T-cell (primary cell): Measurements from ENCODE around the gene GPR42. TPM values are rescaled to one million over a fixed set of nuclear protein-coding genes. Genes with fewer than 3 reads are reported as not detected.

Experiments
- ATAC-seq, 4 experiments: fragments of 200-7000 bp in 3 of 4; fragments of 150-1000 bp in 1 of 4; cut with Tn5 transposase; replicated peaks in 1 of 4; 1 replicate in 3 of 4; 2 replicates in 1 of 4; pipeline ENCODE4 v1.10.0; 2021; ENCODE audit warnings: moderate library complexity in 3 of 4, mild to moderate bottlenecking in 2 of 4, moderate number of reproducible peaks in 1 of 4
- CTCF ChIA-PET, 2 donors: fragments of 300-600 bp; sonication (Branson Sonifier 250); formaldehyde crosslinking; loops; one replicate each; lab custom pipeline; 2022; ENCODE audit warnings: antibody characterized with exemption in 2 of 2; lab: Charles Lee
- POLR2A ChIA-PET, 2 donors: fragments of 300-600 bp; sonication (Branson Sonifier 250); formaldehyde crosslinking; loops; one replicate each; lab custom pipeline; 2022; ENCODE audit warnings: antibody characterized with exemption in 2 of 2; lab: Charles Lee
- DNase-seq, 35 experiments: peaks; one replicate each; pipeline versions ENCODE4 v3.0.0 to v3.0.0-alpha.2; 2013 to 2023
- H3K27ac ChIP-seq: one replicate; pipeline ENCODE4 v1.5.1; 2013; ENCODE audit warnings: low read length
- H3K27me3 ChIP-seq, 2 experiments: replicated peaks in 1 of 2; 1 replicate in 1 of 2; 2 replicates in 1 of 2; pipeline versions ENCODE4 v1.6.1 to v1.7.0; 2013; ENCODE audit warnings: low read length in 1 of 2, mixed read lengths in 1 of 2; ENCODE audit not compliant: control insufficient read depth in 2 of 2, insufficient read depth in 2 of 2; ENCODE audit errors: extremely low read depth in 1 of 2
- H3K36me3 ChIP-seq, 2 donors: 1 replicate in 1 of 2; 2 replicates in 1 of 2; pipeline versions ENCODE4 v1.6.1 to v1.7.0; 2013; ENCODE audit warnings: low read length in 1 of 2; ENCODE audit not compliant: control insufficient read depth in 2 of 2, insufficient read depth in 1 of 2; ENCODE audit errors: extremely low read depth in 1 of 2
- H3K4me1 ChIP-seq, 2 experiments: 1 replicate in 1 of 2; 2 replicates in 1 of 2; pipeline versions ENCODE4 v1.6.1 to v1.7.0; 2013; ENCODE audit warnings: low read length in 2 of 2, mixed read lengths in 1 of 2; ENCODE audit not compliant: insufficient read depth in 2 of 2, control insufficient read depth in 1 of 2; ENCODE audit errors: extremely low read depth in 1 of 2
- H3K4me3 ChIP-seq, 2 donors: 1 replicate in 1 of 2; 2 replicates in 1 of 2; pipeline versions ENCODE4 v1.5.1 to v1.7.0; 2013; ENCODE audit warnings: mild to moderate bottlenecking in 2 of 2, low read length in 1 of 2, moderate library complexity in 1 of 2; ENCODE audit not compliant: control insufficient read depth in 1 of 2; ENCODE audit errors: extremely low read depth in 1 of 2
- H3K9me3 ChIP-seq: 2 replicates; pipeline ENCODE4 v1.7.0; 2013
- H3K27ac Mint-ChIP-seq, 2 donors: one replicate each; pipeline ENCODE4 v1.8.0; 2020 to 2021; ENCODE audit warnings: mild to moderate bottlenecking in 2 of 2, mixed read lengths in 2 of 2
- H3K27me3 Mint-ChIP-seq, 2 donors: one replicate each; pipeline ENCODE4 v1.8.0; 2021 to 2022; ENCODE audit warnings: mixed read lengths in 2 of 2
- H3K36me3 Mint-ChIP-seq: one replicate; pipeline ENCODE4 v1.8.0; 2021; ENCODE audit warnings: mixed read lengths
- H3K4me1 Mint-ChIP-seq, 3 donors: one replicate each; pipeline ENCODE4 v1.8.0; 2020 to 2022; ENCODE audit warnings: mixed read lengths in 3 of 3, mild to moderate bottlenecking in 1 of 3
- H3K4me3 Mint-ChIP-seq, 3 donors: one replicate each; pipeline ENCODE4 v1.8.0; 2020 to 2022; ENCODE audit warnings: mild to moderate bottlenecking in 3 of 3, mixed read lengths in 3 of 3, moderate library complexity in 3 of 3
- H3K9me3 Mint-ChIP-seq, 3 donors: one replicate each; pipeline ENCODE4 v1.8.0; 2020 to 2022; ENCODE audit warnings: mixed read lengths in 3 of 3
- WGBS: methylation state at CpG from one replicate; pipeline ENCODE4 v1.1.5; 2013; ENCODE audit warnings: missing lambda C conversion rate; ENCODE audit not compliant: insufficient coverage; 5-methylcytosine and 5-hydroxymethylcytosine counted together
- total RNA-seq, 35 experiments: library from RNA in 6 of 35; stranded (reverse) in 6 of 35; fragments of 120-200 nt in 1 of 35; gene quantifications; one replicate each; pipeline versions ENCODE4 v1.2.1 to v1.2.4 and lab custom pipeline; 2013 to 2026

GPR42 gene
- total RNA-seq, 5 donors from 2014 or later (not counting 1 experiment from before 2014, with no cell fraction given): not detected

GRCh38 chr19:35392742-35393715 lies 22.2 kb downstream of the GPR42 start:
- Histone ChIP-seq H3K36me3 (no peaks in the 10 kb centered on the region), H3K4me1 (no peaks in the 10 kb centered on the region), H3K9me3 (no peaks in the 10 kb centered on the region), H3K27me3 (peaks cover 0 to 5% of the 10 kb centered on the region in 2 experiments), H3K4me3 (no peak overlapping the region), H3K27ac (no peak overlapping the region)
- WGBS: 53% methylated on average over 5 of the region's 5 CpGs
- no peaks in the 10 kb centered on the region for H3K27me3 Mint-ChIP-seq
- DNase-seq: no peak
- CTCF ChIA-PET: no interaction called here
- H3K36me3 Mint-ChIP-seq: no peaks in the 10 kb centered on the region
- no peaks in the 10 kb centered on the region for H3K4me1 Mint-ChIP-seq
- H3K9me3 Mint-ChIP-seq: no peaks in the 10 kb centered on the region
- POLR2A ChIA-PET: no interaction called here
- no peak overlapping the region for H3K4me3 Mint-ChIP-seq
- no peak for ATAC-seq
- no peak overlapping the region for H3K27ac Mint-ChIP-seq

GRCh38 chr19:35395382-35396199 lies 24.7 kb downstream of the GPR42 start:
- CTCF ChIA-PET: no interaction called here
- H3K27me3 ChIP-seq: peaks cover 0 to 8% of the 10 kb centered on the region in 2 experiments
- H3K27ac Mint-ChIP-seq: no peak overlapping the region
- DNase-seq (no peak), ATAC-seq (no peak)
- no peaks in the 10 kb centered on the region for H3K36me3 ChIP-seq
- H3K4me1 ChIP-seq: no peaks in the 10 kb centered on the region
- no peaks in the 10 kb centered on the region for H3K36me3 Mint-ChIP-seq
- no peak overlapping the region for H3K27ac ChIP-seq
- POLR2A ChIA-PET: no interaction called here
- H3K4me1 Mint-ChIP-seq: no peaks in the 10 kb centered on the region
- no peak overlapping the region for H3K4me3 Mint-ChIP-seq
- WGBS: 77% methylated on average over 8 of the region's 19 CpGs
- no peaks in the 10 kb centered on the region for H3K9me3 ChIP-seq
- peaks cover 3% of the 10 kb centered on the region in 2 donors for H3K27me3 Mint-ChIP-seq
- H3K4me3 ChIP-seq: no peak overlapping the region
- no peaks in the 10 kb centered on the region for H3K9me3 Mint-ChIP-seq

- no peak overlapping the region for H3K27ac Mint-ChIP-seq
- Histone ChIP-seq H3K27ac (no peak overlapping the region), H3K4me3 (no peak overlapping the region), H3K36me3 (no peaks in the 10 kb centered on the region), H3K9me3 (no peaks in the 10 kb centered on the region), H3K27me3 (peaks cover 0 to 10% of the 10 kb centered on the region in 2 experiments), H3K4me1 (no peaks in the 10 kb centered on the region)
- no peaks in the 10 kb centered on the region for H3K9me3 Mint-ChIP-seq
- no peaks in the 10 kb centered on the region for H3K4me1 Mint-ChIP-seq
- H3K27me3 Mint-ChIP-seq: peaks cover 3% of the 10 kb centered on the region in 2 donors
- no peaks in the 10 kb centered on the region for H3K36me3 Mint-ChIP-seq
- no peak for ATAC-seq
- no peak for DNase-seq
- WGBS: 93% methylated on average over 11 of the region's 14 CpGs
- ChIA-PET CTCF (no interaction called here), POLR2A (no interaction called here)
- H3K4me3 Mint-ChIP-seq: no peak overlapping the region
Observed at GRCh38 chr19:35396240-35396885, 25.5 kb downstream of the GPR42 start.

GRCh38 chr19:35397064-35397463 lies 26.2 kb downstream of the GPR42 start:
- Histone ChIP-seq H3K9me3 (no peaks in the 10 kb centered on the region), H3K36me3 (no peaks in the 10 kb centered on the region), H3K4me1 (no peaks in the 10 kb centered on the region), H3K27me3 (peaks cover 0 to 10% of the 10 kb centered on the region in 2 experiments), H3K27ac (no peak overlapping the region), H3K4me3 (no peak overlapping the region)
- ATAC-seq (no peak), DNase-seq (no peak)
- WGBS: 95% methylated on average over 6 of the region's 6 CpGs
- Mint-ChIP-seq H3K4me1 (no peaks in the 10 kb centered on the region), H3K9me3 (no peaks in the 10 kb centered on the region), H3K4me3 (no peak overlapping the region), H3K36me3 (no peaks in the 10 kb centered on the region), H3K27ac (no peak overlapping the region), H3K27me3 (peaks cover 3% of the 10 kb centered on the region in 2 donors)
- ChIA-PET CTCF (interaction anchor here in 1 of 2 donors (0.7 kb wide), 1 partner anchor 11 kb away, joined by 3 read pairs; no protein-coding TSS in a partner anchor), POLR2A (no interaction called here)

GRCh38 chr19:35398570-35398969 lies 27.7 kb downstream of the GPR42 start:
- no peak overlapping the region for H3K27ac ChIP-seq
- H3K9me3 Mint-ChIP-seq: no peaks in the 10 kb centered on the region
- 86% methylated on average over 6 of the region's 12 CpGs for WGBS
- H3K27me3 ChIP-seq: peaks cover 0 to 10% of the 10 kb centered on the region in 2 experiments
- ATAC-seq (no peak), DNase-seq (no peak)
- ChIA-PET POLR2A (no interaction called here), CTCF (no interaction called here)
- H3K4me1 ChIP-seq: no peaks in the 10 kb centered on the region
- no peak overlapping the region for H3K4me3 Mint-ChIP-seq
- no peak overlapping the region for H3K27ac Mint-ChIP-seq
- H3K27me3 Mint-ChIP-seq: peaks cover 3% of the 10 kb centered on the region in 2 donors
- no peaks in the 10 kb centered on the region for H3K36me3 ChIP-seq
- H3K36me3 Mint-ChIP-seq: no peaks in the 10 kb centered on the region
- no peaks in the 10 kb centered on the region for H3K9me3 ChIP-seq
- peaks cover 0 to 2% (median 0%) of the 10 kb centered on the region in 3 donors for H3K4me1 Mint-ChIP-seq
- H3K4me3 ChIP-seq: no peak overlapping the region

GRCh38 chr19:35399231-35399630 lies 28.4 kb downstream of the GPR42 start:
- H3K4me3 Mint-ChIP-seq: no peak overlapping the region
- peaks cover 3% of the 10 kb centered on the region in 2 donors for H3K27me3 Mint-ChIP-seq
- H3K4me1 Mint-ChIP-seq: peaks cover 0 to 2% (median 0%) of the 10 kb centered on the region in 3 donors
- ChIA-PET POLR2A (no interaction called here), CTCF (interaction anchor here in 1 of 2 donors (0.6 kb wide), 1 partner anchor 976 kb away, joined by 3 read pairs; no protein-coding TSS in a partner anchor)
- ATAC-seq (no peak), DNase-seq (no peak)
- peaks cover 0 to 10% of the 10 kb centered on the region in 2 experiments for H3K27me3 ChIP-seq
- 60% methylated on average over 1 of the region's 4 CpGs for WGBS
- no peaks in the 10 kb centered on the region for H3K36me3 ChIP-seq
- no peaks in the 10 kb centered on the region for H3K9me3 Mint-ChIP-seq
- H3K9me3 ChIP-seq: no peaks in the 10 kb centered on the region
- H3K4me3 ChIP-seq: no peak overlapping the region
- H3K36me3 Mint-ChIP-seq: no peaks in the 10 kb centered on the region
- H3K27ac Mint-ChIP-seq: no peak overlapping the region
- no peaks in the 10 kb centered on the region for H3K4me1 ChIP-seq
- H3K27ac ChIP-seq: no peak overlapping the region
